HTR-8/SVneo (cell line): ENCODE data around the gene DSEL.

Experiments
- DNase-seq: peaks from one replicate; pipeline ENCODE4 v3.0.0; 2011; ENCODE audit warnings: low spot score, mixed read lengths; ENCODE audit not compliant: insufficient read length
- FAIRE-seq: peaks from 2 replicates; lab custom pipeline; 2011; peaks lifted over from hg19 to GRCh38; lab: Jason Lieb, UNC

DSEL gene

GRCh38 chr18:67508146-67508545 lies 8.4 kb downstream of the DSEL start:
- DNase-seq (no peak), FAIRE-seq (no peak)

- DNase-seq: no peak
- no peak for FAIRE-seq
Measured at GRCh38 chr18:67504739-67505138, 11.8 kb downstream of the DSEL start.

- no peak for FAIRE-seq
Measured at GRCh38 chr18:67500522-67501205, 15.9 kb downstream of the DSEL start.

GRCh38 chr18:67496469-67496868 lies 20.1 kb downstream of the DSEL start:
- FAIRE-seq (no peak), DNase-seq (no peak)

More at GRCh38 chr18:67500522-67501205, 15.9 kb downstream of the DSEL start:
- DNase-seq: no peak

- DNase-seq (no peak), FAIRE-seq (no peak)
Measured at GRCh38 chr18:67486534-67486933, 30.0 kb downstream of the DSEL start.

GRCh38 chr18:67485655-67486054 lies 30.9 kb downstream of the DSEL start:
- FAIRE-seq: no peak
- no peak for DNase-seq

GRCh38 chr18:67484458-67484857 lies 32.1 kb downstream of the DSEL start:
- FAIRE-seq (no peak), DNase-seq (no peak)

- FAIRE-seq: no peak
- no peak for DNase-seq
Measured at GRCh38 chr18:67483952-67484351, 32.6 kb downstream of the DSEL start.

- FAIRE-seq (no peak), DNase-seq (no peak)
Measured at GRCh38 chr18:67483237-67483636, 33.3 kb downstream of the DSEL start.

GRCh38 chr18:67478249-67478648 lies 38.3 kb downstream of the DSEL start:
- no peak for FAIRE-seq

GRCh38 chr18:67477522-67477921 lies 39.0 kb downstream of the DSEL start:
- FAIRE-seq (no peak), DNase-seq (no peak)

More at GRCh38 chr18:67478249-67478648, 38.3 kb downstream of the DSEL start:
- DNase-seq: no peak

- FAIRE-seq (no peak), DNase-seq (no peak)
Measured at GRCh38 chr18:67476585-67476984, 39.9 kb downstream of the DSEL start.

- FAIRE-seq (no peak), DNase-seq (no peak)
Measured at GRCh38 chr18:67475673-67476072, 40.8 kb downstream of the DSEL start.

- DNase-seq (no peak), FAIRE-seq (no peak)
Measured at GRCh38 chr18:67468038-67468437, 48.5 kb downstream of the DSEL start.

GRCh38 chr18:67467188-67467587 lies 49.3 kb downstream of the DSEL start:
- FAIRE-seq: no peak
- no peak for DNase-seq

- no peak for FAIRE-seq
- no peak for DNase-seq
Measured at GRCh38 chr18:67464499-67464898, 52.0 kb downstream of the DSEL start.

- DNase-seq (no peak), FAIRE-seq (no peak)
Measured at GRCh38 chr18:67463829-67464228, 52.7 kb downstream of the DSEL start.

- DNase-seq: no peak
- FAIRE-seq: no peak
Measured at GRCh38 chr18:67456711-67457110, 59.8 kb downstream of the DSEL start.
